AG09319 (cell line): Measurements from ENCODE around the gene DACH2.
"Not testable (repeated sequence)": the region's sequence is repeated elsewhere in the genome, so short reads cannot be mapped to it uniquely, and the experiment has no call there.

Source experiments
- DNase-seq: peaks from one replicate; pipeline ENCODE4 v3.0.0-alpha.2; 2010; ENCODE audit warnings: low read depth; ENCODE audit errors: extremely low read depth
- TF ChIP-seq, protein P1 (sequence below): IDR thresholded peaks from 2 replicates; pipeline ENCODE4 v1.5.1; 2011; ENCODE audit warnings: low read depth, mild to moderate bottlenecking, inconsistent platforms, low read length, moderate library complexity

DACH2 gene

DNA sequence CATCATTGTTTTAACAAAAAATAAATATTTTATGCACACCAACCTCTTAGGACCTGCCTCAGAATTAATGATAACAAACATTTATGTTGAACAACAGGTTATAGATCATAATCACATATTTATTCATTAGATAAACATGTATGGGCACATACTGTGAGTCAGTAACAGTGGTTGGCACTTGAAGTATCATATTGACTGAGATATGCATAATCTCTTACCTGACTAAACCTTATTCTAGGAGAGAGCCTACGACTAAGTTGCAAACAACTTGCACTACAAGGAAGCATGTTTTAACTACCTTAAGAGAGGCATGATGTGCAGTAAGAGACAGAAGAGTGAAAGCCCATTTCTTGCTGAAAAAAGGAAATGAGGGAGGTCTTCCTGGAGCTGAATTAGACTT is 6.5 kb upstream of the DACH2 start:
- no peak for DNase-seq
- TF ChIP-seq, protein P1, sequence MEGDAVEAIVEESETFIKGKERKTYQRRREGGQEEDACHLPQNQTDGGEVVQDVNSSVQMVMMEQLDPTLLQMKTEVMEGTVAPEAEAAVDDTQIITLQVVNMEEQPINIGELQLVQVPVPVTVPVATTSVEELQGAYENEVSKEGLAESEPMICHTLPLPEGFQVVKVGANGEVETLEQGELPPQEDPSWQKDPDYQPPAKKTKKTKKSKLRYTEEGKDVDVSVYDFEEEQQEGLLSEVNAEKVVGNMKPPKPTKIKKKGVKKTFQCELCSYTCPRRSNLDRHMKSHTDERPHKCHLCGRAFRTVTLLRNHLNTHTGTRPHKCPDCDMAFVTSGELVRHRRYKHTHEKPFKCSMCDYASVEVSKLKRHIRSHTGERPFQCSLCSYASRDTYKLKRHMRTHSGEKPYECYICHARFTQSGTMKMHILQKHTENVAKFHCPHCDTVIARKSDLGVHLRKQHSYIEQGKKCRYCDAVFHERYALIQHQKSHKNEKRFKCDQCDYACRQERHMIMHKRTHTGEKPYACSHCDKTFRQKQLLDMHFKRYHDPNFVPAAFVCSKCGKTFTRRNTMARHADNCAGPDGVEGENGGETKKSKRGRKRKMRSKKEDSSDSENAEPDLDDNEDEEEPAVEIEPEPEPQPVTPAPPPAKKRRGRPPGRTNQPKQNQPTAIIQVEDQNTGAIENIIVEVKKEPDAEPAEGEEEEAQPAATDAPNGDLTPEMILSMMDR, result no peak

GRCh38 chrX:86146102-86146501 is 2.1 kb upstream of the DACH2 start:
- TF ChIP-seq, protein P1, result no peak

DNA sequence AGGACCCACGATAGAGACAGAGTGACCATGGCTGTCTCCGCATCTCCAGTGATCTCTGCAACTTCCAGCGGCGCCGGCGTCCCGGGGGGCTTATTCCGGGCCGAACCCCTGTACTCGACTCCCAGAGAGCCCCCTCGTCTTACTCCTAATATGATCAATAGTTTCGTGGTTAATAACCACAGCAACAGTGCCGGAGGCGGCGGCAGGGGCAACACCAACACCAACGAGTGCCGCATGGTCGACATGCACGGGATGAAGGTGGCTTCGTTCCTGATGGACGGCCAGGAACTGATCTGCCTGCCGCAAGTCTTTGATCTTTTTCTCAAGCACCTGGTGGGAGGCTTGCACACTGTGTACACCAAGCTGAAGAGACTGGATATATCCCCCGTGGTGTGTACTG is 343 bp downstream of the DACH2 start:
- TF ChIP-seq, protein P1, result no peak
- DNase-seq, result no peak

More at GRCh38 chrX:86146102-86146501, 2.1 kb upstream of the DACH2 start:
- DNase-seq, result no peak

DNA sequence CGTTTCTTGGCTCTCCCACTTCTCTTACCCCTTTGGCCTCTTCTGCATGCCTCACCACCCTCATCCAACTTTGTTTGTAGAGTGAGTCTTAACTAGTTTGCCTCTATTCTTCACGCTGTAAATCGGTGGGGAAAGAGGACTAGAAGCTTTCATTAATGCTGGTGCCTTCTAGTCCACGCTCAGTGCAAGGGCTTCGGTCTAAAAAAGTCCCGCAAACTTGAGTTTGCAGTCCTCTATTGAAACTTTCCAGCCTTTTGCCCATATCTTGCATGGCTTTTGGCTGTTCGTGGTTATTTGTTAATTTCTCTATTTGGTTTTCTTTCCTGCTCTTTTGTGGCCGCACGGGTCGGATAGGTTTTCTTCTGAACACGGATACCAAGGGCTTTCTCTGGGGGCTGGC is 868 bp downstream of the DACH2 start:
- DNase-seq, result no peak
- TF ChIP-seq, protein P1, result no peak

- no peak for DNase-seq
- TF ChIP-seq, protein P1, result no peak
These were observed 6.3 kb downstream of the DACH2 start for GRCh38 chrX:86154553-86154952.

DNA sequence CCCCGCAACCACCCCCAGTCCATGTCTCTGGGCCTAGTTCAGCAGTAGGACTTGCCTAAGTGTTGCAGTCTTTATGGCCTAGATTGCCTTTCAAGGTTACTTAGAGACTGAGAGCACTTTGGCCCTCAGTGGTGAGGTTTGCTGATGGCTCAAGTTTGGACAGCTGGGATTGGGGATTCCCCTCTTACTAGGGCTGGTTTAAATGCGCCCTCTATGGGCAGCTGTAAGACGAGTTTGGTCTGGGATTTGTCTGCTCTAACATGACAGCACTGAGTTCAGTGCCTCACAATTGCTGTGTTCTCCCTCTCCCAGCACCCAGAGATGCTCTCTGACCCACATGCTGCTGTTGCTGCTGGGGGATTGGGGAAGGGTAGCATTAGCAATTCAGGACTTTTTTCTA is 23.1 kb downstream of the DACH2 start:
- DNase-seq, result no peak
- TF ChIP-seq, protein P1, result peak; percentile 4; the same call in 1 of the 2 replicates

GRCh38 chrX:86178906-86179305 is 30.7 kb downstream of the DACH2 start:
- TF ChIP-seq, protein P1, result no peak
- no peak for DNase-seq

DNA sequence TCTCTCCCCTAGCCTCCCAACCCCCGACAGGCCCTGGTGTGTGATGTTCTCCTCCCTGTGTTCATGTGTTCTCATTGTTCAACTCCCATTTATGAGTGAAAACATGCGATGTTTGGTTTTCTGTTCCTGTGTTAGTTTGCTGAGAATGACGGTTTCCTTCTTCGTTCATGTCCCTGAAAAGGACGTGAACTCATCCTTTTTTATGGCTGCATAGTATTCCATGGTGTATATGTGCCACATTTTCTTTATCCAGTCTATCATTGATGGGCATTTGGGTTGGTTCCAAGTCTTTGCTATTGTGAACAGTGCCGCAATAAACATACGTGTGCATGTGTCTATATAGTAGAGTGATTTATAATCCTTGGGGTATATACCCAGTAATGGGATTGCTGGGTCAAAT is 33.1 kb downstream of the DACH2 start:
- not testable (repeated sequence) for DNase-seq
